ENCODE data around the gene ASTN2. TPM values are rescaled to one million over a fixed set of nuclear protein-coding genes. Genes with fewer than 3 reads are reported as not detected.

The ASTN2 gene
- total RNA-seq, 1 donor from 2014 or later = 2.5 TPM

DNA sequence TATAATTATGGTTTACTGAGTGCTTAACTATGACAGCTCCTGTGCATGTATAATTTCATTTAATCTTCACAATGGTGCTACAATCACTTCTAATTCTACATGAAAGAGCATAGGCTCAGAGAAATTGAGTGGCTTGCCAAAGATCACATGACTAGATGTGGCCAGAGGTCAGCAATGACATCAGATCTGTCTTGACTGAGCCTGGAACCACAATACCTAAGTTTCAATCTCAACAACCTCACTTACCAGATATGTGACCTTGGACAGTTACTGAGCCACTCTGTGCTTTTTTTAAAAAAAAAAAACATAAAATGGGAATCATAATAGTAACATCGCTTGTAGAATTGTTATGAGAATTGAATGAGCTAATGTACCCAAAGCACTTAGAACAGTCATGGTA lies 597.1 kb downstream of the ASTN2 start:
- intact Hi-C loops (cut with DNase I) = no loop called here
- DNase-seq (ENCODE audit: low spot score) = no peak

DNA sequence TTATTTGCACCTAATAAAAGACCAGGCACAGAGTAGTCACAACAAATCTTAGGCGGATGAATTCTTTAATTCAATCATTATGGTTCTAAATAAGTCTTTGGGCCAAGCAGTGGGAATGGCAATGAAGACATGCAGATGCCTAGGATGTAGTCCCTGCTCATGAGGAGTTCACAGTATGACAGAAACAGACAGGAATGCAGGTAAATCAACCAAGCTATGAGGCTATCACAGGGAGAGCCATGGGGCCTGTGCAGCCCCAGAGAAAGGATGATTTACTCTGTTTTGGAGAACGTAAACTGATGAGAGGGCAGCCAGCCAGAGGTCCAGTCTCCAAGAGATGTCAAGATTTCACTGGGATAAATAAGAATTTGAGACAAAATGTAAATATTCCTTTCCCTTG lies 598.4 kb downstream of the ASTN2 start:
- intact Hi-C loops (cut with DNase I) = no loop called here
- DNase-seq (ENCODE audit: low spot score) = no peak

GRCh38 chr9:116815835-116816234 lies 599.0 kb downstream of the ASTN2 start:
- no peak for DNase-seq (ENCODE audit: low spot score)
- intact Hi-C loops (cut with DNase I) = no loop called here

DNA sequence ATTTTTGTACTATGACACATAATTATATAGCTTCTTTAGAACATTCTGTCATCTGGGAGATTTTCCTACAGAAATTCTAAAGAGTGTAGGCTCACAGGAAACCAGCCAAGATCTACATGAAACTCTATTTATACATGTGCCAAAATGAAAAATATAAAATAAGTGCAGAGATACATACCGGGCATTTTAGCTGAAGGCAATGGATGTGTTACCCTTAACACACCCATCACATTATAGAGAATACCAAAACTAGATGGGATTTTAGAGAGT lies 601.9 kb downstream of the ASTN2 start:
- intact Hi-C loops (cut with DNase I) = no loop called here

GRCh38 chr9:116812231-116813030 lies 602.4 kb downstream of the ASTN2 start:
- intact Hi-C loops (cut with DNase I) = no loop called here
- no peak for DNase-seq (ENCODE audit: low spot score)

More for the DNA sequence above, 601.9 kb downstream of the ASTN2 start:
- no peak for DNase-seq (ENCODE audit: low spot score)

GRCh38 chr9:116809656-116810055 lies 605.2 kb downstream of the ASTN2 start:
- intact Hi-C loops (cut with DNase I) = no loop called here
- DNase-seq (ENCODE audit: low spot score) = no peak

GRCh38 chr9:116806075-116806474 lies 608.8 kb downstream of the ASTN2 start:
- no peak for DNase-seq (ENCODE audit: low spot score)
- intact Hi-C loops (cut with DNase I) = no loop called here

GRCh38 chr9:116800885-116801284 lies 614.0 kb downstream of the ASTN2 start:
- intact Hi-C loops (cut with DNase I) = no loop called here
- no peak for DNase-seq (ENCODE audit: low spot score)

DNA sequence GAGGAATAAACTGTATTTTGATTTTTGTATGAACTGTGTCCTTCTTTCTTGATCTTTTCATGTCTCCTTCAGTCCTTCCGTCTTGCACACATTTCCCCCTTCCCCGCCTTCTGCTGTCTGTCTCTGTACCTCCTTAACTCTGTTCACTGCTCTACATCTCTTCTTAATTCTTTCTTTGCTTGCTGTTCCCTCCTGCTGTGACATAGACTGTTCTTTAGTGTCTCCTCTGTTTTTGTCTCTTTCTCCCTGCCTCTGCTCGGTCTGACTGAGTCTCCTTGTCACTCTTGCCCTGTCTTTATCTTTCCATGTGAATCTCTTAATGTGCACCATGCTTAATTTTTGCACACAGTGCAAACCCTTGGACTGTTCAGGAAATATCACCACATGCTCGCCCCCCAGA lies 614.8 kb downstream of the ASTN2 start:
- no peak for DNase-seq (ENCODE audit: low spot score)
- intact Hi-C loops (cut with DNase I) = no loop called here

GRCh38 chr9:116798521-116798920 lies 616.3 kb downstream of the ASTN2 start:
- no peak for DNase-seq (ENCODE audit: low spot score)
- intact Hi-C loops (cut with DNase I) = no loop called here

GRCh38 chr9:116797276-116797675 lies 617.6 kb downstream of the ASTN2 start:
- DNase-seq (ENCODE audit: low spot score) = no peak
- intact Hi-C loops (cut with DNase I) = no loop called here

GRCh38 chr9:116796669-116797068 lies 618.2 kb downstream of the ASTN2 start:
- DNase-seq (ENCODE audit: low spot score) = no peak
- intact Hi-C loops (cut with DNase I) = no loop called here

DNA sequence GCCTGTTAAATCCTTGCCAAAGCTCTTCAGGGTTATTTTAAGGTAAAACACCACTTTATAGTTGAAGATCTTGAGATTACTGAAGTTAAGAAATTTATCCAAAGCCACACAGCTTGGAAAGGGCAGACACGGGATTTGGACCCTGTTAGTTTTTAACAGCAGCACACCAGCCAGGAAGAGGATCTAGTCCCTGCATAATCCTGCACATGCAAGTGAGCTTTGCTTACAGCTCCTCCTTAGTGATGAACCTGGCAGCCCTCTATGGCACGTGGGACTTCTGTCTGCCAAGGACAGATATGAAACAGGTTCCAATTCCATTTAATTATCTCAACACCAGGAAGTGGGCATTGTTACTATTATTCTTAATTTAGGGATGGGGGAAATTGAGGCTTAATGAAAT lies 619.0 kb downstream of the ASTN2 start:
- DNase-seq (ENCODE audit: low spot score) = no peak
- intact Hi-C loops (cut with DNase I) = no loop called here

GRCh38 chr9:116792271-116792670 lies 622.6 kb downstream of the ASTN2 start:
- no peak for DNase-seq (ENCODE audit: low spot score)
- intact Hi-C loops (cut with DNase I) = no loop called here

DNA sequence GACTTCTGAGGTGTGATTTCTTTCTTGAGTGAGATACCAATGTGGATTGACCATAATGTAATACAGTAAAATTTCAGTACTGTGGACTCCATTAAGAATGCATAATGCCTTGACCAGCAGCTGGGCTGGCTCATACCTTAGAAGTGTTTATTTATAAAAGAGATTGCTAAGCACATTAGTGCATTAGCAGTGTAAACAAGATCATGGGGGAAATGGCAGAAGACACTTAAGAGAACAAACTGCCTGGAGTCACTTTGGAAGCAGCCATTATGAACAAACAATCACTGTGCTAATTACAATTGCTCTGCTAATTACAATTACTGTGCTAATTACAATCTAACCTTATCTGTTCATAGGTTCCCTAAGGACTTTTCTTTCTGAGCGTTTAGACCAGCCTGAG lies 623.5 kb downstream of the ASTN2 start:
- intact Hi-C loops (cut with DNase I) = no loop called here
- DNase-seq (ENCODE audit: low spot score) = no peak

GRCh38 chr9:116789081-116789480 lies 625.8 kb downstream of the ASTN2 start:
- intact Hi-C loops (cut with DNase I) = no loop called here
- DNase-seq (ENCODE audit: low spot score) = no peak

GRCh38 chr9:116786737-116787136 lies 628.1 kb downstream of the ASTN2 start:
- intact Hi-C loops (cut with DNase I) = no loop called here
- no peak for DNase-seq (ENCODE audit: low spot score)

- no peak for DNase-seq (ENCODE audit: low spot score)
- intact Hi-C loops (cut with DNase I) = no loop called here
Measured at GRCh38 chr9:116777116-116777515, 637.7 kb downstream of the ASTN2 start.

DNA sequence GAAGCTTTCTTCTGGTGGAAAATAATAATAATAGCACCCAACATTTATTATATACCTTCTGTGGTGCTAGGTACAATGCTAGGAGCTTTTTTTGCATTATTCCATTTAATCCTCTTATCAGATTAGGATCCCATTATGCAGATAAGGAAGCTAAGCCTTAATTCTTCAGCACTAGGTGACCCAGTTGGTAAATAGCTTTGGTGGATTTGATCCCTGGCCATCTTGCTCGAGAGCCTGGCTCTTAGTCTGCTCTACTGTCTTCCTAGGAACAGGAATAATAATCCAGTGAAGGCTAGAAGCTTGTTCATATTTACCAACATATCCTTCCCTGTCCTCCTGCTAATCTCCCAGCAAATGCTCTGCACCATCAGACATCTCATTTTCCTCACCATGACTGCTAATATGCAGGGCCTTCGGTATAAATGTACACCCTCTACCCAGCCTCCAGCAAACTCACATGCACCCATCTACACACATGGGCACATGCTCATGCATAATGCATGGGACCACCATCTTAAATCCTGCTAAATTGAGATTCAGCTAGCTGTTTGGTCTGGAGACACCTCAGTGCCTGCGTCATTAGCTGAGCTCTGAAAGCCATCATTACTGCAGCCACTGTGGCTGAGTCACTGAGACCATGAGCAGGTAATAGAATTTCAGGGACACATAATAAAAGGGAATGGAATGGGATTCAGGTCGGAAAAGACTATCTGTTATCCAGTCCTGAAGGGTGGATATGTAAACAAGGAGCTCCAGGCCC lies 640.3 kb downstream of the ASTN2 start:
- intact Hi-C loops (cut with DNase I) = no loop called here
- DNase-seq (ENCODE audit: low spot score) = no peak

- no peak for DNase-seq (ENCODE audit: low spot score)
- intact Hi-C loops (cut with DNase I) = no loop called here
Measured at GRCh38 chr9:116767219-116767618, 647.6 kb downstream of the ASTN2 start.

DNA sequence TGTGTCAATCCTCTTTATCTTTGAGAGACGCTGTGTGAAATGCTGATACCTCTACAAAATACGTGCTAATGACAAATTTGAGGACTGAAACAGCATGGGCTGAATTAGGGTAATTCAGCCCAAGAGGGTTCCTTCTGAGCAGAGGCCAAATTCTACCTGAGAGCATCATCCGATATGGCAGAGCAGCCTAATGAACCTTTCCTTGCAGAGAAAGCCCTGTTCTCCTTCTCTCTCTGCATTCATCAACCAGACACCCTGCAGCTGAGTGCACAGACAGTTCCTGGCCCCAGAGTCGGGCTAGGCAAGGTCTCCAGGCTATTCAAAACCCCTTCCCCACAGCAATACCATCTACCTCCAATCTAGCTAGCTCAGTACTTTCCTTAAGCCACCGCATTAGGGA lies 649.8 kb downstream of the ASTN2 start:
- intact Hi-C loops (cut with DNase I) = no loop called here
- no peak for DNase-seq (ENCODE audit: low spot score)

Measured in cardiac septum (tissue), 1 donor.